ENCODE measurements around the gene GATA5.

- TF ChIP-seq CTCF (conservative IDR thresholded peaks at IDR 0.05) (no peak), EZH2 (IDR thresholded peaks at IDR 0.05; ENCODE audit: low read depth) (no peak)
Observed at GRCh38 chr20:62507323-62507722, 31.5 kb upstream of the GATA5 start.

All from PC-9 (cell line).